HEK293 (cell line): Measurements from ENCODE around the gene PSAPL1.

Experiments
- CTCF ChIA-PET: fragments of 350-600 bp; formaldehyde crosslinking; extraction: SDS; loops from one replicate; lab custom pipeline; 2021; ENCODE audit warnings: antibody characterized with exemption; lab: Yijun Ruan, JAX
- POLR2A ChIA-PET: fragments of 300-600 bp; formaldehyde crosslinking; extraction: SDS; loops from one replicate; lab custom pipeline; 2020; ENCODE audit warnings: antibody characterized with exemption, inconsistent platforms; lab: Yijun Ruan, JAX
- H3K27ac ChIP-seq: fragments of 200-500 bp; sonication (Bioruptor generic); 2 replicates; pipeline ENCODE4 v1.5.1; 2014; ENCODE audit warnings: low read depth, low read length, control low read depth, inconsistent platforms; ENCODE audit errors: extremely low read depth
- H3K36me3 ChIP-seq, 2 experiments: fragments of 200-500 bp in 1 of 2; sonication (Bioruptor generic) in 1 of 2; 1 replicate in 1 of 2; 2 replicates in 1 of 2; pipeline ENCODE4 v1.5.1; 2014 to 2017; ENCODE audit warnings: inconsistent platforms in 2 of 2, low read length in 2 of 2; ENCODE audit not compliant: control insufficient read depth in 2 of 2, insufficient read depth in 1 of 2
- H3K4me1 ChIP-seq: fragments of 200-500 bp; sonication (Bioruptor generic); 2 replicates; pipeline ENCODE4 v1.5.1; 2014; ENCODE audit warnings: mild to moderate bottlenecking, low read length, inconsistent platforms; ENCODE audit not compliant: control insufficient read depth, insufficient read depth
- H3K4me3 ChIP-seq: 2 replicates; pipeline ENCODE4 v1.5.1; 2011; ENCODE audit warnings: low read depth, mild to moderate bottlenecking, control low read depth, low read length, moderate library complexity
- H3K9me3 ChIP-seq: fragments of 200-500 bp; sonication (Bioruptor generic); 2 replicates; pipeline ENCODE4 v1.5.1; 2014; ENCODE audit warnings: low read depth, low read length, inconsistent platforms; ENCODE audit not compliant: control insufficient read depth, insufficient read depth
- BCL11A ChIP-seq: fragments of 450-650 bp; formaldehyde crosslinking; IDR thresholded peaks from 2 replicates; pipeline ENCODE4 v1.5.1; 2016; ENCODE audit warnings: low read depth, missing biosample characterization, missing genetic modification characterization
- OSR2 ChIP-seq: fragments of 450-650 bp; formaldehyde crosslinking; IDR thresholded peaks from 2 replicates; pipeline ENCODE4 v1.5.1; 2016; ENCODE audit warnings: missing biosample characterization, missing genetic modification characterization
- OVOL3 ChIP-seq: fragments of 450-650 bp; formaldehyde crosslinking; IDR thresholded peaks from 2 replicates; pipeline ENCODE4 v1.5.1; 2016; ENCODE audit warnings: missing biosample characterization, missing genetic modification characterization
- PBX3 ChIP-seq: sonication (generic); formaldehyde crosslinking; IDR thresholded peaks from 2 replicates; pipeline ENCODE4 v1.8.1; 2022; ENCODE audit warnings: mild to moderate bottlenecking, moderate library complexity, missing genetic modification reagents
- SCRT1 ChIP-seq: fragments of 450-650 bp; formaldehyde crosslinking; IDR thresholded peaks from 2 replicates; pipeline ENCODE4 v1.5.1; 2016; ENCODE audit warnings: missing biosample characterization, missing genetic modification characterization, borderline replicate concordance
- SP3 ChIP-seq: fragments of 450-650 bp; formaldehyde crosslinking; IDR thresholded peaks from 2 replicates; pipeline ENCODE4 v1.5.1; 2016; ENCODE audit warnings: missing biosample characterization, missing genetic modification characterization
- TSHZ1 ChIP-seq: fragments of 450-650 bp; formaldehyde crosslinking; IDR thresholded peaks from 2 replicates; pipeline ENCODE4 v1.5.1; 2016; ENCODE audit warnings: missing biosample characterization, missing genetic modification characterization, borderline replicate concordance
- ZBTB11 ChIP-seq: fragments of 450-650 bp; formaldehyde crosslinking; conservative IDR thresholded peaks from 2 replicates; pipeline ENCODE4 v1.5.1; 2016; ENCODE audit warnings: low read depth, missing biosample characterization, missing genetic modification characterization
- ZBTB17 ChIP-seq: fragments of 450-650 bp; formaldehyde crosslinking; IDR thresholded peaks from 2 replicates; pipeline ENCODE4 v1.5.1; 2016; ENCODE audit warnings: missing biosample characterization, missing genetic modification characterization
- ZNF174 ChIP-seq: fragments of 450-650 bp; formaldehyde crosslinking; IDR thresholded peaks from 2 replicates; pipeline ENCODE4 v1.5.0; 2017; ENCODE audit warnings: missing biosample characterization, mild to moderate bottlenecking, missing genetic modification characterization
- ZNF341 ChIP-seq: fragments of 450-650 bp; formaldehyde crosslinking; IDR thresholded peaks from 2 replicates; pipeline ENCODE4; 2016; ENCODE audit warnings: low read depth, missing biosample characterization, missing genetic modification characterization
- ZNF362 ChIP-seq: fragments of 450-650 bp; formaldehyde crosslinking; IDR thresholded peaks from 2 replicates; pipeline ENCODE4 v1.5.1; 2016; ENCODE audit warnings: missing biosample characterization, missing genetic modification characterization
- ZNF488 ChIP-seq: fragments of 450-650 bp; formaldehyde crosslinking; IDR thresholded peaks from 2 replicates; pipeline ENCODE4 v1.5.1; 2016; ENCODE audit warnings: missing biosample characterization, missing genetic modification characterization
- ZNF529 ChIP-seq: fragments of 450-650 bp; formaldehyde crosslinking; IDR thresholded peaks from 2 replicates; pipeline ENCODE4 v1.5.1; 2017; ENCODE audit warnings: missing genetic modification characterization, missing biosample characterization; ENCODE audit not compliant: insufficient replicate concordance
- ZNF623 ChIP-seq: fragments of 450-650 bp; formaldehyde crosslinking; IDR thresholded peaks from 2 replicates; pipeline ENCODE4 v1.5.1; 2016; ENCODE audit warnings: missing biosample characterization, missing genetic modification characterization
- ZNF654 ChIP-seq: fragments of 450-650 bp; formaldehyde crosslinking; IDR thresholded peaks from 2 replicates; pipeline ENCODE4 v1.5.1; 2016; ENCODE audit warnings: low read depth, missing biosample characterization, missing genetic modification characterization
- ZNF785 ChIP-seq: fragments of 450-650 bp; formaldehyde crosslinking; IDR thresholded peaks from 2 replicates; pipeline ENCODE4 v1.5.1; 2016; ENCODE audit warnings: missing biosample characterization, missing genetic modification characterization
- ZNF843 ChIP-seq: fragments of 450-650 bp; formaldehyde crosslinking; IDR thresholded peaks from 2 replicates; pipeline ENCODE4 v1.5.1; 2016; ENCODE audit warnings: missing biosample characterization, missing genetic modification characterization
- ZSCAN5A ChIP-seq: fragments of 450-650 bp; formaldehyde crosslinking; IDR thresholded peaks from 2 replicates; pipeline ENCODE4 v1.5.1; 2016; ENCODE audit warnings: missing biosample characterization, missing genetic modification characterization

Gene PSAPL1

GRCh38 chr4:7478665-7479064 is 43.9 kb upstream of the PSAPL1 start:
- H3K27ac ChIP-seq, result no peak overlapping the region
- H3K9me3 ChIP-seq, result no peaks in the 10 kb centered on the region
- no peak for TF ChIP-seq ZNF654 (tag by site-specific recombination)
- TF ChIP-seq ZNF623 (tag by site-specific recombination), result no peak
- no peak for TF ChIP-seq ZNF341 (tag by site-specific recombination)
- TF ChIP-seq SCRT1 (tag by site-specific recombination), result no peak
- no peak for TF ChIP-seq ZNF174 (tag by site-specific recombination)
- no peak for TF ChIP-seq ZNF843 (tag by site-specific recombination)
- TF ChIP-seq BCL11A (tag by site-specific recombination), result no peak
- TF ChIP-seq OSR2, result no peak
- TF ChIP-seq ZNF529 (tag by site-specific recombination), result no peak
- no peak for TF ChIP-seq ZNF362 (tag by site-specific recombination)
- TF ChIP-seq ZBTB11 (tag by site-specific recombination), result no peak
- TF ChIP-seq ZNF785 (tag by site-specific recombination), result no peak
- TF ChIP-seq PBX3 (CRISPR knock-in tag), result no peak
- TF ChIP-seq ZSCAN5A (tag by site-specific recombination), result no peak
- TF ChIP-seq SP3, result no peak
- no peak for TF ChIP-seq OVOL3 (tag by site-specific recombination)
- no peak for TF ChIP-seq ZNF488
- no peak for TF ChIP-seq TSHZ1
- no peak for TF ChIP-seq ZBTB17 (tag by site-specific recombination)
- no peak overlapping the region for H3K4me3 ChIP-seq
- ChIA-PET CTCF (interaction anchor here (0.6 kb wide), 1 partner anchor 54 kb away, joined by 3 read pairs; no protein-coding TSS in a partner anchor), POLR2A (no interaction called here)
- H3K36me3 ChIP-seq, result no peaks in the 10 kb centered on the region
- H3K4me1 ChIP-seq, result no peaks in the 10 kb centered on the region
